HepG2 (cell line): ENCODE measurements around the gene SBDS. TPM values are rescaled to one million over a fixed set of nuclear protein-coding genes. Genes with fewer than 3 reads are reported as not detected.
"Not testable (repeated sequence)": the region's sequence is repeated elsewhere in the genome, so short reads cannot be mapped to it uniquely, and the experiment has no call there.

ENCODE experiments used
- ATF7-NPFF ChIP-seq: sonication (generic); formaldehyde crosslinking; IDR thresholded peaks from 2 replicates; pipeline ENCODE4 v1.8.1; 2023; ENCODE audit warnings: mild to moderate bottlenecking, low read depth, missing genetic modification reagents, moderate library complexity
- DMAP1 ChIP-seq: IDR thresholded peaks from 2 replicates; pipeline ENCODE4 v1.6.1; 2016
- FOSL2 ChIP-seq: sonication (generic); formaldehyde crosslinking; IDR thresholded peaks from 2 replicates; pipeline ENCODE4 v1.4.0; 2020; ENCODE audit warnings: missing genetic modification reagents
- GFI1 ChIP-seq: sonication (generic); formaldehyde crosslinking; IDR thresholded peaks from 2 replicates; pipeline ENCODE4 v1.5.0; 2020; ENCODE audit warnings: missing genetic modification reagents, mild to moderate bottlenecking, borderline replicate concordance
- HNRNPL ChIP-seq: fragments of 200-400 bp; formaldehyde crosslinking; IDR thresholded peaks from 2 replicates; pipeline ENCODE4 v1.6.1; 2017; ENCODE audit warnings: mild to moderate bottlenecking, low read depth, low read length
- IRX3 ChIP-seq: sonication (generic); formaldehyde crosslinking; IDR thresholded peaks from 2 replicates; pipeline ENCODE4 v1.8.1; 2023; ENCODE audit warnings: mild to moderate bottlenecking, low read depth, missing genetic modification reagents, borderline replicate concordance
- MAZ ChIP-seq, 2 experiments: sonication (generic) in 1 of 2; formaldehyde crosslinking in 1 of 2; IDR thresholded peaks; 2 replicates each; pipeline versions ENCODE4 v1.5.0 to v1.6.1; 2012 to 2020; ENCODE audit warnings: low read depth in 2 of 2, mild to moderate bottlenecking in 2 of 2, borderline replicate concordance in 1 of 2, improper control_type of control experiment in 1 of 2, low read length in 1 of 2, missing genetic modification reagents in 1 of 2, moderate library complexity in 1 of 2
- NCOA2 ChIP-seq: sonication (generic); formaldehyde crosslinking; IDR thresholded peaks from 2 replicates; pipeline ENCODE4 v1.8.0; 2022; ENCODE audit warnings: inconsistent platforms
- NFYB ChIP-seq: sonication (generic); formaldehyde crosslinking; IDR thresholded peaks from 2 replicates; pipeline ENCODE4 v1.4.0; 2020; ENCODE audit warnings: missing genetic modification reagents
- PHF20 ChIP-seq: sonication (generic); formaldehyde crosslinking; IDR thresholded peaks from 2 replicates; pipeline ENCODE4 v1.5.0; 2020; ENCODE audit warnings: mild to moderate bottlenecking, missing genetic modification reagents
- RBFOX2 ChIP-seq: fragments of 200-400 bp; formaldehyde crosslinking; IDR thresholded peaks from 2 replicates; pipeline ENCODE4 v1.6.1; 2017; ENCODE audit warnings: low read depth, mild to moderate bottlenecking, low read length
- SALL1 ChIP-seq: sonication (generic); formaldehyde crosslinking; IDR thresholded peaks from 2 replicates; pipeline ENCODE4 v1.8.0; 2022; ENCODE audit warnings: mild to moderate bottlenecking, missing genetic modification reagents
- SKI ChIP-seq: fragments of 450-650 bp; IDR thresholded peaks from one replicate; pipeline ENCODE4 v1.6.1; 2018; ENCODE audit warnings: mild to moderate bottlenecking; ENCODE audit not compliant: partially characterized antibody
- SOX6 ChIP-seq, 2 experiments: fragments of 450-650 bp in 1 of 2; sonication (generic) in 1 of 2; formaldehyde crosslinking in 1 of 2; IDR thresholded peaks; 2 replicates each; pipeline versions ENCODE4 v1.4.0 to v1.6.1; 2017 to 2020; ENCODE audit warnings: antibody characterized with exemption in 1 of 2, mild to moderate bottlenecking in 1 of 2, missing genetic modification reagents in 1 of 2
- ZNF331 ChIP-seq: sonication (generic); formaldehyde crosslinking; IDR thresholded peaks from 2 replicates; pipeline ENCODE4 v1.4.0; 2020; ENCODE audit warnings: missing genetic modification reagents
- ZNF350 ChIP-seq: sonication (generic); formaldehyde crosslinking; IDR thresholded peaks from 2 replicates; pipeline ENCODE4 v1.4.0; 2020; ENCODE audit warnings: mild to moderate bottlenecking, low read depth, missing genetic modification reagents, borderline replicate concordance
- ZNF547 ChIP-seq: sonication (generic); formaldehyde crosslinking; IDR thresholded peaks from 2 replicates; pipeline ENCODE4 v1.5.1; 2020; ENCODE audit warnings: mild to moderate bottlenecking, missing genetic modification reagents
- ZNF572 ChIP-seq: sonication (generic); formaldehyde crosslinking; IDR thresholded peaks from 2 replicates; pipeline ENCODE4 v1.5.1; 2020; ENCODE audit warnings: mild to moderate bottlenecking, missing genetic modification reagents
- ZNF605 ChIP-seq: sonication (generic); formaldehyde crosslinking; IDR thresholded peaks from 2 replicates; pipeline ENCODE4 v1.8.0; 2022; ENCODE audit warnings: mild to moderate bottlenecking, missing genetic modification reagents
- ZNF607 ChIP-seq: sonication (generic); formaldehyde crosslinking; IDR thresholded peaks from 2 replicates; pipeline ENCODE4 v1.5.1; 2020; ENCODE audit warnings: missing genetic modification reagents, mild to moderate bottlenecking, borderline replicate concordance
- ZNF883 ChIP-seq: sonication (generic); formaldehyde crosslinking; IDR thresholded peaks from 2 replicates; pipeline ENCODE4 v1.5.1; 2020; ENCODE audit warnings: mild to moderate bottlenecking, missing genetic modification reagents; ENCODE audit errors: not compliant biosample characterization
- polyA plus RNA-seq, 8 experiments: library from polyadenylated mRNA; depleted of rRNA in 3 of 8; stranded (reverse) in 7 of 8; unstranded in 1 of 8; fragments of >200 nt; fragmentation: Illumina TruSeq in 4 of 8; extraction: Trizol in 4 of 8; gene quantifications; 2 replicates each; pipeline versions ENCODE4 v1.2.1 to v1.2.3, GENCODE V29; 2011 to 2016; ENCODE audit warnings: low read depth in 4 of 8, missing spikeins in 1 of 8, mixed read lengths in 1 of 8; ENCODE audit not compliant: insufficient read depth in 1 of 8
- total RNA-seq, 5 experiments: library from RNA; depleted of rRNA; stranded (reverse); fragments of >200 nt; fragmentation: Illumina TruSeq; extraction: Trizol; gene quantifications; 2 replicates each; pipeline ENCODE4 v1.2.3, GENCODE V29; 2016; ENCODE audit warnings: low read depth in 1 of 5
- TF ChIP-seq, protein P1 (sequence below): sonication (generic); formaldehyde crosslinking; IDR thresholded peaks from 2 replicates; pipeline ENCODE4 v1.5.1; 2020; ENCODE audit warnings: missing genetic modification reagents, mild to moderate bottlenecking, borderline replicate concordance
- TF ChIP-seq, protein P2 (sequence below): sonication (generic); formaldehyde crosslinking; IDR thresholded peaks from 2 replicates; pipeline ENCODE4 v1.8.0; 2022; ENCODE audit warnings: mild to moderate bottlenecking, missing genetic modification reagents, borderline replicate concordance
- TF ChIP-seq, protein P3 (sequence below): IDR thresholded peaks from 2 replicates; pipeline ENCODE4 v1.6.1; 2012; ENCODE audit warnings: low read depth, low read length, improper control_type of control experiment

The SBDS gene
- total and polyA plus RNA-seq, 2 of the 13 experiments (the other 11 are each of a cell fraction or from before 2014, with no cell fraction given), result 39.1 to 79.3 TPM

DNA sequence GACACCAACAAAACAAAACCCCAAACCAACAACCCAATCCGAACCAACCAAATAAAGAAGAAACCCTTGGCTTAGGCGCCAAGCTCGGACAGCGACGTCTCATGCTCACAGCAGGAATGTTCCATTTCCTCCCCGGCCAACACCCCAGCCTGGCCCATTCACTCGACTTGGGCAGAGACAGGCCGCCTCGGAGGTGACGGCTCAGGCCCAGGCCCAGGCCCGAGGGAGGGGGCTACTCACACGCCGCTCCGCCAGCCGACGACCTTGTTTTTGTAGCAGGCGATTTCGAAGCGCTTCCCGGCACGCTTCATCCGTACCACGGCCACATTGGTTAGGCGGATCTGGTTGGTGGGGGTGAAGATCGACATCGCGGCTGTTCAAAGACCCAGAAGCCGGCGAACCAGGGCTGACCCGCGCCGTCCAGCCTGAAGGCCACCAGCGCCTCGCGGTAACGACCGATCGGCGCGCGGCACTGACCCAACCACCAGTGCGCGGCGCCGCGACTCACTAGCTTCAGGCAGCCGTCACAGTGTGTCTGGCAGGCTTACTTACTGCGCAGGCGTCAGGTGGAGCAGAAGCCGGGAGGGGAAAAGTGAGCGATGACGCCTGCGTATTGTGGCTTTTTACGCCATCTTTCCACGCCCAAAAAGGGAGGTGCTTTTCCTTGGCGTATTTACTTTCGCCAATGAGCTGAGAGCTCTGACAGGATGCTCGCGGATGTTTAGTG, at the start of gene SBDS (continued):
- not testable (repeated sequence) for TF ChIP-seq MAZ (IDR thresholded peaks at IDR 0.05; ENCODE audit: borderline replicate concordance, low read depth, low read length); SOX6 (IDR thresholded peaks at IDR 0.05)
- 0 out of 2 replicates have a peak, but pooled peaks have one; percentile 40 for TF ChIP-seq MAZ (CRISPR knock-in tag; IDR thresholded peaks at IDR 0.05; ENCODE audit: low read depth)
- peak; percentile 60; the same call in 1 of the 2 replicates for TF ChIP-seq ZNF547 (CRISPR knock-in tag)
- peak; percentile 68 for TF ChIP-seq ZNF883 (CRISPR knock-in tag)
- peak; percentile 65; the same call in 1 of the 2 replicates for TF ChIP-seq ATF7-NPFF
- TF ChIP-seq, protein P1, sequence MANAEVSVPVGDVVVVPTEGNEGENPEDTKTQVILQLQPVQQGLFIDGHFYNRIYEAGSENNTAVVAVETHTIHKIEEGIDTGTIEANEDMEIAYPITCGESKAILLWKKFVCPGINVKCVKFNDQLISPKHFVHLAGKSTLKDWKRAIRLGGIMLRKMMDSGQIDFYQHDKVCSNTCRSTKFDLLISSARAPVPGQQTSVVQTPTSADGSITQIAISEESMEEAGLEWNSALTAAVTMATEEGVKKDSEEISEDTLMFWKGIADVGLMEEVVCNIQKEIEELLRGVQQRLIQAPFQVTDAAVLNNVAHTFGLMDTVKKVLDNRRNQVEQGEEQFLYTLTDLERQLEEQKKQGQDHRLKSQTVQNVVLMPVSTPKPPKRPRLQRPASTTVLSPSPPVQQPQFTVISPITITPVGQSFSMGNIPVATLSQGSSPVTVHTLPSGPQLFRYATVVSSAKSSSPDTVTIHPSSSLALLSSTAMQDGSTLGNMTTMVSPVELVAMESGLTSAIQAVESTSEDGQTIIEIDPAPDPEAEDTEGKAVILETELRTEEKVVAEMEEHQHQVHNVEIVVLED, result peak; percentile 46; the same call in 1 of the 2 replicates
- peak; percentile 34; the same call in 1 of the 2 replicates for TF ChIP-seq NCOA2
- peak; percentile 52 for TF ChIP-seq SOX6 (CRISPR knock-in tag; IDR thresholded peaks at IDR 0.05)
- TF ChIP-seq IRX3, result 0 out of 2 replicates have a peak, but pooled peaks have one; percentile 66
- peak; percentile 87 for TF ChIP-seq RBFOX2
- peak; percentile 60; the same call in 1 of the 2 replicates for TF ChIP-seq GFI1 (CRISPR knock-in tag)
- TF ChIP-seq FOSL2 (CRISPR knock-in tag), result peak; percentile 45; the same call in 1 of the 2 replicates
- peak; percentile 44; the same call in 1 of the 2 replicates for TF ChIP-seq ZNF331 (CRISPR knock-in tag)
- TF ChIP-seq, protein P2, sequence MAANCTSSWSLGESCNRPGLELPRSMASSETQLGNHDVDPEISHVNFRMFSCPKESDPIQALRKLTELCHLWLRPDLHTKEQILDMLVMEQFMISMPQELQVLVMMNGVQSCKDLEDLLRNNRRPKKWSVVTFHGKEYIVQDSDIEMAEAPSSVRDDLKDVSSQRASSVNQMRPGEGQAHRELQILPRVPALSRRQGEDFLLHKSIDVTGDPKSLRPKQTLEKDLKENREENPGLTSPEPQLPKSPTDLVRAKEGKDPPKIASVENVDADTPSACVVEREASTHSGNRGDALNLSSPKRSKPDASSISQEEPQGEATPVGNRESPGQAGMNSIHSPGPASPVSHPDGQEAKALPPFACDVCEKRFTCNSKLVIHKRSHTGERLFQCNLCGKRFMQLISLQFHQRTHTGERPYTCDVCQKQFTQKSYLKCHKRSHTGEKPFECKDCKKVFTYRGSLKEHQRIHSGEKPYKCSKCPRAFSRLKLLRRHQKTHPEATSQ (CRISPR knock-in tag), result peak; percentile 20; the same call in 1 of the 2 replicates
- TF ChIP-seq, protein P3, sequence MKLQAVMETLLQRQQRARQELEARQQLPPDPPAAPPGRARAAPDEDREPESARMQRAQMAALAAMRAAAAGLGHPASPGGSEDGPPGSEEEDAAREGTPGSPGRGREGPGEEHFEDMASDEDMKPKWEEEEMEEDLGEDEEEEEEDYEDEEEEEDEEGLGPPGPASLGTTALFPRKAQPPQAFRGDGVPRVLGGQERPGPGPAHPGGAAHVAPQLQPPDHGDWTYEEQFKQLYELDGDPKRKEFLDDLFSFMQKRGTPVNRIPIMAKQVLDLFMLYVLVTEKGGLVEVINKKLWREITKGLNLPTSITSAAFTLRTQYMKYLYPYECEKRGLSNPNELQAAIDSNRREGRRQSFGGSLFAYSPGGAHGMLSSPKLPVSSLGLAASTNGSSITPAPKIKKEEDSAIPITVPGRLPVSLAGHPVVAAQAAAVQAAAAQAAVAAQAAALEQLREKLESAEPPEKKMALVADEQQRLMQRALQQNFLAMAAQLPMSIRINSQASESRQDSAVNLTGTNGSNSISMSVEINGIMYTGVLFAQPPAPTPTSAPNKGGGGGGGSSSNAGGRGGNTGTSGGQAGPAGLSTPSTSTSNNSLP, result peak; percentile 76
- TF ChIP-seq HNRNPL, result 0 out of 2 replicates have a peak, but pooled peaks have one; percentile 31
- peak; percentile 76; the same call in 1 of the 2 replicates for TF ChIP-seq DMAP1 (CRISPR knock-in tag)
- TF ChIP-seq ZNF572 (CRISPR knock-in tag), result peak; percentile 70; the same call in 1 of the 2 replicates
- TF ChIP-seq SKI, result peak; percentile 74
- TF ChIP-seq SALL1 (CRISPR knock-in tag), result peak; percentile 79
- TF ChIP-seq NFYB (CRISPR knock-in tag), result peak; percentile 79
- peak; percentile 89 for TF ChIP-seq ZNF605 (CRISPR knock-in tag)
- TF ChIP-seq PHF20 (CRISPR knock-in tag), result peak; percentile 60
- peak; percentile 73; the same call in 1 of the 2 replicates for TF ChIP-seq ZNF607 (CRISPR knock-in tag)
- peak; percentile 55; the same call in 1 of the 2 replicates for TF ChIP-seq ZNF350 (CRISPR knock-in tag)
